Measurements from ENCODE around the gene HMGCL. TPM values are rescaled to one million over a fixed set of nuclear protein-coding genes. Genes with fewer than 3 reads are reported as not detected.

The HMGCL gene
- total and polyA plus RNA-seq, 2 of the 13 experiments (the other 11 are each of a cell fraction or from before 2014, with no cell fraction given), result 21.3 to 41.4 TPM

GRCh38 chr1:23799570-23800399 is 25.4 kb downstream of the HMGCL start (continued):
- peak; percentile 83 for TF ChIP-seq ZNF687 (CRISPR knock-in tag; IDR thresholded peaks at IDR 0.05)
- TF ChIP-seq RFXANK (CRISPR knock-in tag; IDR thresholded peaks at IDR 0.05), result no peak
- no peak for TF ChIP-seq HNRNPH1 (optimal IDR thresholded peaks at IDR 0.05; ENCODE audit: low read depth, low read length)
- no peak for TF ChIP-seq HNF1A (IDR thresholded peaks at IDR 0.05; ENCODE audit: low read depth)
- 0 out of 2 replicates have a peak, but pooled peaks have one; percentile 12 for TF ChIP-seq HNF1A (CRISPR knock-in tag; IDR thresholded peaks at IDR 0.05; ENCODE audit: borderline replicate concordance)
- no peak for TF ChIP-seq HOXD1 (CRISPR knock-in tag; IDR thresholded peaks at IDR 0.05)
- TF ChIP-seq ZNF569 (CRISPR knock-in tag; IDR thresholded peaks at IDR 0.05; ENCODE audit: borderline replicate concordance), result no peak
- TF ChIP-seq MXD1 (CRISPR knock-in tag; IDR thresholded peaks at IDR 0.05), result no peak; the same call in 1 of the 2 replicates
- no peak for TF ChIP-seq TEF (CRISPR knock-in tag; IDR thresholded peaks at IDR 0.05)
- no peak for TF ChIP-seq GPBP1L1 (CRISPR knock-in tag; IDR thresholded peaks at IDR 0.05)
- no peak for TF ChIP-seq FOSL1 (CRISPR knock-in tag; IDR thresholded peaks at IDR 0.05; ENCODE audit: borderline replicate concordance)
- peak; percentile 34; the same call in 1 of the 2 replicates for TF ChIP-seq MLX (CRISPR knock-in tag; IDR thresholded peaks at IDR 0.05)
- no peak for TF ChIP-seq TOPORS (CRISPR knock-in tag; IDR thresholded peaks at IDR 0.05)
- TF ChIP-seq ZNF501 (CRISPR knock-in tag; IDR thresholded peaks at IDR 0.05), result no peak
- TF ChIP-seq CEBPG (CRISPR knock-in tag; IDR thresholded peaks at IDR 0.05), result no peak
